Measurements from ENCODE around the gene COMMD3.

- no peak for TF ChIP-seq POLR2A (IDR thresholded peaks at IDR 0.05; ENCODE audit: control extremely low read depth in 1 of 2, low read depth in 2 of 2, low read length in 2 of 2)
- TF ChIP-seq RAD21 (IDR thresholded peaks at IDR 0.05 in 1 of 2, conservative IDR thresholded peaks at IDR 0.05 in 1 of 2; ENCODE audit: low read depth in 2 of 2, low read length in 2 of 2), result peak in 1 of 2 experiments; percentile 42; a peak in 1 of 4 replicates
- TF ChIP-seq, protein P1, sequence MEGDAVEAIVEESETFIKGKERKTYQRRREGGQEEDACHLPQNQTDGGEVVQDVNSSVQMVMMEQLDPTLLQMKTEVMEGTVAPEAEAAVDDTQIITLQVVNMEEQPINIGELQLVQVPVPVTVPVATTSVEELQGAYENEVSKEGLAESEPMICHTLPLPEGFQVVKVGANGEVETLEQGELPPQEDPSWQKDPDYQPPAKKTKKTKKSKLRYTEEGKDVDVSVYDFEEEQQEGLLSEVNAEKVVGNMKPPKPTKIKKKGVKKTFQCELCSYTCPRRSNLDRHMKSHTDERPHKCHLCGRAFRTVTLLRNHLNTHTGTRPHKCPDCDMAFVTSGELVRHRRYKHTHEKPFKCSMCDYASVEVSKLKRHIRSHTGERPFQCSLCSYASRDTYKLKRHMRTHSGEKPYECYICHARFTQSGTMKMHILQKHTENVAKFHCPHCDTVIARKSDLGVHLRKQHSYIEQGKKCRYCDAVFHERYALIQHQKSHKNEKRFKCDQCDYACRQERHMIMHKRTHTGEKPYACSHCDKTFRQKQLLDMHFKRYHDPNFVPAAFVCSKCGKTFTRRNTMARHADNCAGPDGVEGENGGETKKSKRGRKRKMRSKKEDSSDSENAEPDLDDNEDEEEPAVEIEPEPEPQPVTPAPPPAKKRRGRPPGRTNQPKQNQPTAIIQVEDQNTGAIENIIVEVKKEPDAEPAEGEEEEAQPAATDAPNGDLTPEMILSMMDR (IDR thresholded peaks at IDR 0.05; ENCODE audit: control extremely low read depth in 1 of 3, insufficient read depth in 1 of 3, low read depth in 1 of 3, low read length in 3 of 3), result peak; percentile 16 to 48 (median 19); a peak in 3 of 4 replicates
- TF ChIP-seq JUN (IDR thresholded peaks at IDR 0.05; ENCODE audit: low read depth, low read length), result no peak
- TF ChIP-seq EZH2 (IDR thresholded peaks at IDR 0.05; ENCODE audit: low read depth, low read length, severe bottlenecking), result no peak
- no peak for TF ChIP-seq EP300 (IDR thresholded peaks at IDR 0.05; ENCODE audit: borderline replicate concordance in 1 of 2, low read depth in 2 of 2, low read length in 2 of 2)
Observed at GRCh38 chr10:22301193-22301592, 15.0 kb upstream of the COMMD3 start.

Data from H1 (cell line).